Panc1 (cell line): ENCODE results near the gene FHIT. TPM values are rescaled to one million over a fixed set of nuclear protein-coding genes. Genes with fewer than 3 reads are reported as not detected.

ENCODE experiments used
- ATAC-seq: fragments of 200-7000 bp; cut with Tn5 transposase; 2 replicates; pipeline ENCODE4 v1.9.1; 2020; ENCODE audit warnings: mild to moderate bottlenecking, moderate library complexity
- BruUV-seq: library from RNA; stranded (reverse); fragments of 400-500 nt; replicated peaks from 2 replicates; lab custom pipeline; 2021; lab: Mats Ljungman, UMichigan
- CTCF ChIA-PET: fragments of 300-600 bp; sonication (Branson Sonifier 250); formaldehyde crosslinking; loops from one replicate; lab custom pipeline; 2022; ENCODE audit warnings: antibody characterized with exemption; lab: Charles Lee
- POLR2A ChIA-PET: fragments of 300-600 bp; sonication (Branson Sonifier 250); formaldehyde crosslinking; loops from one replicate; lab custom pipeline; 2022; ENCODE audit warnings: antibody characterized with exemption; lab: Charles Lee
- DNase-seq: peaks from one replicate; pipeline ENCODE4 v3.0.0-alpha.2; 2010; ENCODE audit warnings: low read depth, low spot score
- H3K27ac ChIP-seq: 2 replicates; pipeline ENCODE4 v1.5.1; 2011; ENCODE audit warnings: mild to moderate bottlenecking, low read length, inconsistent platforms
- H3K27me3 ChIP-seq: fragments of 200-500 bp; sonication (Bioruptor generic); 2 replicates; pipeline ENCODE4 v1.6.0; 2014; ENCODE audit warnings: low read length, inconsistent platforms; ENCODE audit not compliant: control insufficient read depth, insufficient read depth
- H3K36me3 ChIP-seq: fragments of 200-500 bp; sonication (Bioruptor generic); 2 replicates; pipeline ENCODE4 v1.5.1; 2014; ENCODE audit warnings: inconsistent platforms, mild to moderate bottlenecking, low read length, moderate library complexity; ENCODE audit not compliant: control insufficient read depth, insufficient read depth
- H3K4me1 ChIP-seq: 2 replicates; pipeline ENCODE4 v1.5.1; 2011; ENCODE audit warnings: inconsistent platforms, mild to moderate bottlenecking, low read length, moderate library complexity; ENCODE audit not compliant: control insufficient read depth, insufficient read depth
- H3K4me3 ChIP-seq, 2 experiments: 2 replicates each; pipeline ENCODE4 v1.5.1; 2011 to 2012; ENCODE audit warnings: low read depth in 2 of 2, low read length in 2 of 2, mild to moderate bottlenecking in 2 of 2, inconsistent platforms in 1 of 2, moderate library complexity in 1 of 2
- H3K9me3 ChIP-seq: fragments of 200-500 bp; sonication (Bioruptor generic); 2 replicates; pipeline ENCODE4 v1.5.1; 2014; ENCODE audit warnings: low read depth, mild to moderate bottlenecking, inconsistent platforms, low read length, moderate library complexity; ENCODE audit not compliant: control insufficient read depth, insufficient read depth
- CTCF ChIP-seq: fragments of 450-650 bp; IDR thresholded peaks from 2 replicates; pipeline ENCODE4 v1.5.1; 2017; ENCODE audit warnings: mild to moderate bottlenecking
- POLR2AphosphoS5 ChIP-seq: IDR thresholded peaks from 2 replicates; pipeline ENCODE4 v1.6.1; 2012; ENCODE audit warnings: mild to moderate bottlenecking, low read depth, low read length, moderate library complexity
- REST ChIP-seq, 2 experiments: IDR thresholded peaks; 2 replicates each; pipeline ENCODE4 v1.6.1; 2011 to 2012; ENCODE audit warnings: low read depth in 2 of 2, control low read depth in 1 of 2, low read length in 1 of 2, mild to moderate bottlenecking in 1 of 2, moderate library complexity in 1 of 2; ENCODE audit not compliant: insufficient read depth in 1 of 2
- SIN3A ChIP-seq: IDR thresholded peaks from 2 replicates; pipeline ENCODE4 v1.6.1; 2012; ENCODE audit warnings: low read depth, mild to moderate bottlenecking, low read length, moderate library complexity, borderline replicate concordance; ENCODE audit not compliant: insufficient read depth
- TCF7L2 ChIP-seq: IDR thresholded peaks from 2 replicates; pipeline ENCODE4 v1.6.1; 2011; ENCODE audit warnings: mild to moderate bottlenecking, low read depth, low read length, inconsistent platforms
- in situ Hi-C: cut with HindIII; loops from 2 replicates; pipeline ENCODE4 v1.10.0; 2016; ENCODE audit warnings: low sequenced_read_pairs, low pct_unique_long_range_greater_than_20kb
- intact Hi-C: fragments of 100-400 bp; cut with micrococcal nuclease; formaldehyde crosslinking; loops from one replicate; pipeline ENCODE4 v1.10.0; 2022; ENCODE audit not compliant: unreplicated experiment
- total RNA-seq: library from RNA; stranded (reverse); gene quantifications from one replicate; pipeline ENCODE4 v1.2.1, GENCODE V29; 2021; ENCODE audit not compliant: unreplicated experiment

FHIT gene
- total RNA-seq, 1 experiment from 2014 or later: 2.2 TPM

GRCh38 chr3:60294181-60294580 is 957.1 kb downstream of the FHIT start:
- no TSS peak for BruUV-seq
- in situ Hi-C loops (no loop called here), intact Hi-C loops (no loop called here)
- POLR2A ChIA-PET: no interaction called here
- Histone ChIP-seq H3K9me3 (no peaks in the 10 kb centered on the region), H3K27ac (no peak overlapping the region), H3K4me3 (no peak overlapping the region), H3K36me3 (no peaks in the 10 kb centered on the region), H3K4me1 (no peaks in the 10 kb centered on the region), H3K27me3 (no peaks in the 10 kb centered on the region)
- no peak for DNase-seq
- no peak for TF ChIP-seq REST (IDR thresholded peaks at IDR 0.05; ENCODE audit: insufficient read depth in 1 of 2, low read depth in 2 of 2, low read length in 1 of 2)
- no peak for TF ChIP-seq POLR2AphosphoS5
- TF ChIP-seq CTCF: no peak
- no peak for TF ChIP-seq SIN3A
- no peak for TF ChIP-seq TCF7L2
- ATAC-seq: no peak
- CTCF ChIA-PET: no interaction called here

- H3K27ac ChIP-seq: no peak overlapping the region
- no peak overlapping the region for H3K4me3 ChIP-seq
- in situ Hi-C loops (no loop called here), intact Hi-C loops (no loop called here)
- H3K36me3 ChIP-seq: no peaks in the 10 kb centered on the region
- ChIA-PET CTCF (no interaction called here), POLR2A (no interaction called here)
- BruUV-seq: no TSS peak
- H3K27me3 ChIP-seq: no peaks in the 10 kb centered on the region
- TF ChIP-seq CTCF (no peak), REST (IDR thresholded peaks at IDR 0.05; ENCODE audit: insufficient read depth in 1 of 2, low read depth in 2 of 2, low read length in 1 of 2) (no peak), POLR2AphosphoS5 (no peak), TCF7L2 (no peak), SIN3A (no peak)
- H3K9me3 ChIP-seq: no peaks in the 10 kb centered on the region
- no peaks in the 10 kb centered on the region for H3K4me1 ChIP-seq
- DNase-seq (no peak), ATAC-seq (no peak)
These were observed 960.1 kb downstream of the FHIT start for GRCh38 chr3:60291115-60291514.
